ENCODE data around the gene HELZ. TPM values are rescaled to one million over a fixed set of nuclear protein-coding genes. Genes with fewer than 3 reads are reported as not detected.

Gene HELZ
- total RNA-seq, 4 donors from 2014 or later: 21.0 to 47.0 (median 38.9) TPM

GRCh38 chr17:67136191-67137025 lies 108.6 kb downstream of the HELZ start:
- no peak overlapping the region for H3K4me3 ChIP-seq
- no peak for DNase-seq
- ATAC-seq: no peak
- intact Hi-C loops (cut with DNase I; ENCODE audit: low total_unique reads): no loop called here
- in situ Hi-C loops (cut with MboI; ENCODE audit: low sequenced_read_pairs in 4 of 4): loop anchor here in 2 of 4 donors (25.0 kb wide), 2 partner anchors 399 to 424 kb away; no protein-coding TSS in a partner anchor
- H3K4me1 ChIP-seq: no peaks in the 10 kb centered on the region
- H3K36me3 ChIP-seq: peaks cover 0 to 28% of the 10 kb centered on the region in 2 donors
- no peaks in the 10 kb centered on the region for H3K27me3 ChIP-seq
- no peak overlapping the region for H3K27ac ChIP-seq
- no peaks in the 10 kb centered on the region for H3K9me3 ChIP-seq
- TF ChIP-seq CTCF (IDR thresholded peaks at IDR 0.05 in 4 of 5, conservative IDR thresholded peaks at IDR 0.05 in 1 of 5) (no peak), POLR2A (IDR thresholded peaks at IDR 0.05) (no peak)

- Histone ChIP-seq H3K4me1 (no peaks in the 10 kb centered on the region), H3K27me3 (no peaks in the 10 kb centered on the region), H3K9me3 (no peaks in the 10 kb centered on the region), H3K36me3 (peaks cover 0 to 22% of the 10 kb centered on the region in 2 donors), H3K27ac (no peak overlapping the region), H3K4me3 (no peak overlapping the region)
- TF ChIP-seq POLR2A (IDR thresholded peaks at IDR 0.05) (no peak), CTCF (IDR thresholded peaks at IDR 0.05 in 4 of 5, conservative IDR thresholded peaks at IDR 0.05 in 1 of 5) (no peak)
- ATAC-seq (no peak), DNase-seq (no peak)
- in situ Hi-C loops (cut with MboI; ENCODE audit: low sequenced_read_pairs in 4 of 4) (loop anchor here in 2 of 4 donors (25.0 kb wide), 2 partner anchors 396 to 421 kb away; no protein-coding TSS in a partner anchor), intact Hi-C loops (cut with DNase I; ENCODE audit: low total_unique reads) (no loop called here)
These were observed 111.8 kb downstream of the HELZ start for GRCh38 chr17:67133161-67133560.

GRCh38 chr17:67132366-67132765 lies 112.6 kb downstream of the HELZ start:
- DNase-seq (no peak), ATAC-seq (no peak)
- Histone ChIP-seq H3K27me3 (no peaks in the 10 kb centered on the region), H3K9me3 (no peaks in the 10 kb centered on the region), H3K4me1 (no peaks in the 10 kb centered on the region), H3K4me3 (no peak overlapping the region), H3K36me3 (peaks cover 0 to 30% of the 10 kb centered on the region in 2 donors), H3K27ac (no peak overlapping the region)
- TF ChIP-seq CTCF (IDR thresholded peaks at IDR 0.05 in 4 of 5, conservative IDR thresholded peaks at IDR 0.05 in 1 of 5) (no peak), POLR2A (IDR thresholded peaks at IDR 0.05) (no peak)
- in situ Hi-C loops (cut with MboI; ENCODE audit: low sequenced_read_pairs in 4 of 4) (loop anchor here in 2 of 4 donors (25.0 kb wide), 2 partner anchors 395 to 420 kb away; no protein-coding TSS in a partner anchor), intact Hi-C loops (cut with DNase I; ENCODE audit: low total_unique reads) (no loop called here)

- Histone ChIP-seq H3K4me1 (no peaks in the 10 kb centered on the region), H3K9me3 (no peaks in the 10 kb centered on the region), H3K4me3 (no peak overlapping the region), H3K36me3 (peaks cover 0 to 22% of the 10 kb centered on the region in 2 donors), H3K27me3 (no peaks in the 10 kb centered on the region), H3K27ac (no peak overlapping the region)
- DNase-seq: no peak
- intact Hi-C loops (cut with DNase I; ENCODE audit: low total_unique reads) (no loop called here), in situ Hi-C loops (cut with MboI; ENCODE audit: low sequenced_read_pairs in 4 of 4) (loop anchor here in 2 of 4 donors (25.0 kb wide), 2 partner anchors 393 to 418 kb away; no protein-coding TSS in a partner anchor)
- no peak for ATAC-seq
- TF ChIP-seq POLR2A (IDR thresholded peaks at IDR 0.05): no peak
- TF ChIP-seq CTCF (IDR thresholded peaks at IDR 0.05 in 4 of 5, conservative IDR thresholded peaks at IDR 0.05 in 1 of 5): no peak
These were observed 114.2 kb downstream of the HELZ start for GRCh38 chr17:67130768-67131167.

Data from gastrocnemius medialis (tissue), 4 donors.